HEK293T (cell line): ENCODE measurements around the gene AGTPBP1.

Experiments used
- CTCF ChIA-PET: fragments of 350-600 bp; formaldehyde crosslinking; extraction: SDS; loops from one replicate; lab custom pipeline; 2021; ENCODE audit warnings: antibody characterized with exemption, inconsistent platforms; lab: Yijun Ruan, JAX
- POLR2A ChIA-PET: fragments of 350-600 bp; formaldehyde crosslinking; extraction: SDS; loops from one replicate; lab custom pipeline; 2020; ENCODE audit warnings: antibody characterized with exemption, inconsistent platforms; lab: Yijun Ruan, JAX
- DNase-seq: peaks from one replicate; pipeline ENCODE4 v3.0.0; 2012; ENCODE audit warnings: mixed read lengths; ENCODE audit errors: extremely low spot score
- ARNT ChIP-seq: fragments of 450-650 bp; IDR thresholded peaks from 2 replicates; pipeline ENCODE4 v1.6.1; 2017; ENCODE audit warnings: mild to moderate bottlenecking
- BHLHE40 ChIP-seq: fragments of 450-650 bp; IDR thresholded peaks from 2 replicates; pipeline ENCODE4 v1.6.1; 2016; ENCODE audit warnings: mild to moderate bottlenecking, moderate library complexity, borderline replicate concordance
- CTBP1 ChIP-seq: fragments of 450-650 bp; IDR thresholded peaks from 2 replicates; pipeline ENCODE4 v1.6.1; 2016; ENCODE audit warnings: borderline replicate concordance
- ELF4 ChIP-seq: fragments of 450-650 bp; IDR thresholded peaks from 2 replicates; pipeline ENCODE4 v1.6.1; 2017; ENCODE audit warnings: antibody characterized with exemption
- FOXA1 ChIP-seq: fragments of 450-650 bp; IDR thresholded peaks from 2 replicates; pipeline ENCODE4 v1.6.1; 2016; ENCODE audit warnings: mild to moderate bottlenecking
- FOXK2 ChIP-seq: fragments of 450-650 bp; IDR thresholded peaks from 2 replicates; pipeline ENCODE4 v1.6.1; 2016; ENCODE audit warnings: mild to moderate bottlenecking
- FOXM1 ChIP-seq: fragments of 450-650 bp; IDR thresholded peaks from 2 replicates; pipeline ENCODE4 v1.6.1; 2017; ENCODE audit warnings: mild to moderate bottlenecking, borderline replicate concordance
- HDGF ChIP-seq: fragments of 450-650 bp; IDR thresholded peaks from 2 replicates; pipeline ENCODE4 v1.6.1; 2017; ENCODE audit warnings: antibody characterized with exemption, borderline replicate concordance
- L3MBTL2 ChIP-seq: fragments of 450-650 bp; conservative IDR thresholded peaks from 2 replicates; pipeline ENCODE4 v1.6.1; 2016; ENCODE audit warnings: mild to moderate bottlenecking
- LEF1 ChIP-seq: fragments of 450-650 bp; IDR thresholded peaks from 2 replicates; pipeline ENCODE4 v1.6.1; 2017; ENCODE audit warnings: mild to moderate bottlenecking, borderline replicate concordance
- NFRKB ChIP-seq: fragments of 450-650 bp; IDR thresholded peaks from 2 replicates; pipeline ENCODE4 v1.6.1; 2016; ENCODE audit warnings: mild to moderate bottlenecking, moderate library complexity
- SP1 ChIP-seq: fragments of 450-650 bp; IDR thresholded peaks from 2 replicates; pipeline ENCODE4 v1.6.1; 2017
- SUZ12 ChIP-seq: fragments of 450-650 bp; IDR thresholded peaks from 2 replicates; pipeline ENCODE4 v1.6.1; 2016; ENCODE audit warnings: mild to moderate bottlenecking
- TARDBP ChIP-seq: fragments of 450-650 bp; IDR thresholded peaks from 2 replicates; pipeline ENCODE4 v1.6.1; 2016
- ZNF384 ChIP-seq: fragments of 450-650 bp; IDR thresholded peaks from 2 replicates; pipeline ENCODE4 v1.6.1; 2016
- TF ChIP-seq, protein P1 (sequence below): fragments of 450-650 bp; IDR thresholded peaks from 2 replicates; pipeline ENCODE4 v1.6.1; 2016

Gene AGTPBP1

DNA sequence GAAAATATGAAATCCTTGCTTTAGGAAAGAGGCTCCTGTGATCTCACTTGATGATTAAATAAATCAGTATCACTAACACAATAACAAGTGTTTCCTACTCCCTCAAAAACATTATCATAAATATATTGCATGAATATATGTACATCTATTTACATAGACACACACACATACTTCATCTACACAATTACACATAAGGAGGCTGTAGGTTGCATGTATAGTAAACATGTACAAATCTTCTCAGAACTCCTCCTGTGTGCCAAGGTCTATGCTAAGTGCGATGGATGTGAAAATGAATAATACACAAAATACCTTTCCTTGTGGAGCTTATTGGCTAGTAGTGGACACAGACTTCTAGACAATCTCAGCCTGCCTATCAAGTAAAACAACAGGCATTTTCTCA, 239.9 kb downstream of the AGTPBP1 start:
- CTCF ChIA-PET, result no interaction called here
- TF ChIP-seq NFRKB (no peak), LEF1 (no peak), FOXM1 (no peak), TARDBP (no peak), ZNF384 (no peak), FOXK2 (no peak), ELF4 (no peak), CTBP1 (no peak), SP1 (no peak), HDGF (no peak), SUZ12 (no peak), L3MBTL2 (no peak), BHLHE40 (no peak), FOXA1 (no peak), ARNT (no peak)
- TF ChIP-seq, protein P1, sequence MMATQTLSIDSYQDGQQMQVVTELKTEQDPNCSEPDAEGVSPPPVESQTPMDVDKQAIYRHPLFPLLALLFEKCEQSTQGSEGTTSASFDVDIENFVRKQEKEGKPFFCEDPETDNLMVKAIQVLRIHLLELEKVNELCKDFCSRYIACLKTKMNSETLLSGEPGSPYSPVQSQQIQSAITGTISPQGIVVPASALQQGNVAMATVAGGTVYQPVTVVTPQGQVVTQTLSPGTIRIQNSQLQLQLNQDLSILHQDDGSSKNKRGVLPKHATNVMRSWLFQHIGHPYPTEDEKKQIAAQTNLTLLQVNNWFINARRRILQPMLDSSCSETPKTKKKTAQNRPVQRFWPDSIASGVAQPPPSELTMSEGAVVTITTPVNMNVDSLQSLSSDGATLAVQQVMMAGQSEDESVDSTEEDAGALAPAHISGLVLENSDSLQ, result no peak
- POLR2A ChIA-PET, result no interaction called here

DNA sequence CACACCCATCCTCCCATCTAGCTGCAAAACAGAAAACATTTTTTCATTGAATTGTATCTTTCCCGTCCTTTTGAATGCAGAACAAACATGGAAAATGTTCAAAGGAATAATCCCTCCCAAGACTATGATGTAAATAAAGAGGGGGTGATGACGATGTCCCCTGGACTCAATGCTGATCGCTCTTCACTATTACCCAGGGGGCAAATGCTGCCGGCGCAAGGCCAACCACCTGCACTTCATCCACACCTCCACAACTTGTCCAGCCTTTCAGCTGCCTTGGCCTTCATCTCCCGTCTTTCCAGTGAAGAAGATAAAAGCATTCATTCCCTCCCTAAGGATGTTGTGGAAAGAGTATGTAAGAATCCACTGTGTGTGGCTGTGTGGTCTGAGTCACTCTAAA, 240.3 kb downstream of the AGTPBP1 start:
- POLR2A ChIA-PET, result no interaction called here
- CTCF ChIA-PET, result no interaction called here

More for the DNA sequence above, 239.9 kb downstream of the AGTPBP1 start:
- DNase-seq, result no peak

More for the DNA sequence above, 240.3 kb downstream of the AGTPBP1 start:
- no peak for DNase-seq
- TF ChIP-seq HDGF (no peak), L3MBTL2 (no peak), FOXK2 (no peak), SUZ12 (no peak), ARNT (no peak), NFRKB (no peak), LEF1 (no peak)
